Fibroblast of the aortic adventitia (primary cell): ENCODE data around the gene SCYL1. TPM values are rescaled to one million over a fixed set of nuclear protein-coding genes. Genes with fewer than 3 reads are reported as not detected.

ENCODE experiments used
- DNase-seq: peaks from one replicate; pipeline ENCODE4 v3.0.0-alpha.2; 2010; ENCODE audit warnings: low read depth
- H3K4me3 ChIP-seq: 2 replicates; pipeline ENCODE4 v1.5.1; 2011; ENCODE audit warnings: low read depth, mild to moderate bottlenecking, control low read depth, low read length, moderate library complexity
- CTCF ChIP-seq: IDR thresholded peaks from 2 replicates; pipeline ENCODE4 v1.5.1; 2011; ENCODE audit warnings: mild to moderate bottlenecking, low read length, control low read depth, inconsistent platforms; ENCODE audit not compliant: insufficient read depth
- total RNA-seq: library from RNA; depleted of rRNA; stranded (reverse); fragments of >200 nt; gene quantifications from 2 replicates; pipeline ENCODE4 v1.2.3, GENCODE V29; 2012; ENCODE audit warnings: low replicate concordance

The SCYL1 gene
- total RNA-seq, 1 donor: 76.8 TPM

GRCh38 chr11:65496304-65497140 lies 28.4 kb upstream of the SCYL1 start:
- TF ChIP-seq CTCF: no peak
- peak overlapping the region; percentile 46 for H3K4me3 ChIP-seq
- peak; percentile 75 for DNase-seq

GRCh38 chr11:65497141-65498041 lies 27.5 kb upstream of the SCYL1 start:
- peak; percentile 97 for DNase-seq
- H3K4me3 ChIP-seq: peak overlapping the region; percentile 99
- no peak for TF ChIP-seq CTCF

GRCh38 chr11:65498042-65498726 lies 26.7 kb upstream of the SCYL1 start:
- TF ChIP-seq CTCF: no peak
- DNase-seq: peak; percentile 82
- H3K4me3 ChIP-seq: peak overlapping the region; percentile 99

- H3K4me3 ChIP-seq: peak overlapping the region; percentile 99
- DNase-seq: no peak
- no peak for TF ChIP-seq CTCF
Observed at GRCh38 chr11:65498727-65498976, 26.2 kb upstream of the SCYL1 start.

GRCh38 chr11:65498977-65499712 lies 25.7 kb upstream of the SCYL1 start, which contains the start of gene MALAT1:
MALAT1 (plus strand) TSS chr11:65499045.
- DNase-seq: peak; percentile 98
- no peak for TF ChIP-seq CTCF
- H3K4me3 ChIP-seq: peak within 1 kb of the TSS; percentile 99
